ENCODE results near the gene SSC4D.

- TF ChIP-seq NR2C2 (CRISPR knock-in tag; IDR thresholded peaks at IDR 0.05), result no peak
- no peak for TF ChIP-seq NR2C2 (tag; IDR thresholded peaks at IDR 0.05)
- TF ChIP-seq E2F1 (CRISPR knock-in tag; IDR thresholded peaks at IDR 0.05), result no peak
- TF ChIP-seq BRCA1 (IDR thresholded peaks at IDR 0.05), result no peak
- TF ChIP-seq BRCA1 (CRISPR knock-in tag; IDR thresholded peaks at IDR 0.05), result no peak
- TF ChIP-seq MXI1 (IDR thresholded peaks at IDR 0.05; ENCODE audit: low read depth, low read length), result no peak
- TF ChIP-seq POLR2AphosphoS5 (IDR thresholded peaks at IDR 0.05; ENCODE audit: control insufficient read depth, insufficient read depth, low read depth, low read length), result no peak
- TF ChIP-seq EZH2 (IDR thresholded peaks at IDR 0.05; ENCODE audit: borderline replicate concordance, low read depth, low read length), result no peak
- no peak for TF ChIP-seq MAZ (CRISPR knock-in tag; conservative IDR thresholded peaks at IDR 0.05 in 1 of 2, IDR thresholded peaks at IDR 0.05 in 1 of 2)
- TF ChIP-seq PRDM10 (IDR thresholded peaks at IDR 0.05; ENCODE audit: partially characterized antibody), result no peak
- TF ChIP-seq CBX8 (IDR thresholded peaks at IDR 0.05; ENCODE audit: borderline replicate concordance, extremely low read depth, low read depth, low read length, poor library complexity, severe bottlenecking), result no peak
- TF ChIP-seq CTCF (IDR thresholded peaks at IDR 0.05 in 2 of 3, conservative IDR thresholded peaks at IDR 0.05 in 1 of 3; ENCODE audit: insufficient read depth in 2 of 3, low read depth in 1 of 3, low read length in 3 of 3), result no peak
- no peak for TF ChIP-seq ELF4 (CRISPR knock-in tag; IDR thresholded peaks at IDR 0.05)
- TF ChIP-seq NCOR1 (IDR thresholded peaks at IDR 0.05), result no peak
- no peak for TF ChIP-seq HDGF (IDR thresholded peaks at IDR 0.05)
- no peak for TF ChIP-seq NFXL1 (CRISPR knock-in tag; IDR thresholded peaks at IDR 0.05)
Measured at GRCh38 chr7:76342222-76342621, 67.3 kb downstream of the SSC4D start.

Measured in K562 (cell line).